NT2/D1 (cell line): Measurements from ENCODE around the gene HOXC12.
A peak's percentile ranks its signal among the peaks of the same experiment; 100 is the strongest.

Source experiments
- DNase-seq: peaks from one replicate; pipeline ENCODE4 v3.0.0-alpha.2; 2011; ENCODE audit warnings: low read depth, low spot score
- H3K27me3 ChIP-seq: 2 replicates; pipeline ENCODE4 v1.6.0; 2011; ENCODE audit warnings: mild to moderate bottlenecking; ENCODE audit not compliant: insufficient read length, insufficient read depth
- H3K36me3 ChIP-seq: 2 replicates; pipeline ENCODE4 v1.6.1; 2011; ENCODE audit warnings: mild to moderate bottlenecking, low read length, mixed read lengths; ENCODE audit not compliant: insufficient read depth, insufficient read length
- H3K4me1 ChIP-seq: 2 replicates; pipeline ENCODE4 v1.5.1; 2011; ENCODE audit not compliant: insufficient read depth, insufficient read length
- H3K4me3 ChIP-seq: 2 replicates; pipeline ENCODE4 v1.5.1; 2011; ENCODE audit warnings: low read depth; ENCODE audit not compliant: insufficient read length
- H3K9ac ChIP-seq: 2 replicates; pipeline ENCODE4 v1.6.0; 2011; ENCODE audit warnings: low read depth; ENCODE audit not compliant: insufficient read length
- H3K9me3 ChIP-seq: 2 replicates; pipeline ENCODE4 v1.5.1; 2011; ENCODE audit warnings: mild to moderate bottlenecking, low read length; ENCODE audit not compliant: insufficient read depth
- SUZ12 ChIP-seq: IDR thresholded peaks from 2 replicates; pipeline ENCODE4 v1.6.1; 2011; ENCODE audit not compliant: insufficient read length, insufficient read depth; ENCODE audit errors: extremely low read depth
- YY1 ChIP-seq: IDR thresholded peaks from 2 replicates; pipeline ENCODE4 v1.6.1; 2011; ENCODE audit not compliant: insufficient read length, insufficient read depth
- ZNF274 ChIP-seq: IDR thresholded peaks from 2 replicates; pipeline ENCODE4 v1.6.1; 2011; ENCODE audit warnings: mild to moderate bottlenecking, low read depth, low read length

The HOXC12 gene

GRCh38 chr12:53937596-53938325 lies 16.9 kb upstream of the HOXC12 start:
- TF ChIP-seq SUZ12 (no peak), ZNF274 (no peak), YY1 (no peak)
- Histone ChIP-seq H3K9ac (no peak overlapping the region), H3K9me3 (no peaks in the 10 kb centered on the region), H3K36me3 (no peaks in the 10 kb centered on the region), H3K27me3 (peaks cover 59% of the 10 kb centered on the region), H3K4me1 (peaks cover 2% of the 10 kb centered on the region), H3K4me3 (peak overlapping the region; percentile 17)
- no peak for DNase-seq

GRCh38 chr12:53938326-53939140 lies 16.2 kb upstream of the HOXC12 start, which contains the start of gene HOXC13:
TSS of gene HOXC13 (plus strand) at chr12:53938831. CDS start at chr12:53938907, 76 bp downstream.
- Histone ChIP-seq H3K36me3 (no peaks in the 10 kb centered on the region), H3K4me1 (peaks cover 2% of the 10 kb centered on the region), H3K9me3 (no peaks in the 10 kb centered on the region), H3K27me3 (peaks cover 59% of the 10 kb centered on the region), H3K4me3 (peak within 1 kb of the TSS; percentile 44), H3K9ac (peak within 1 kb of the TSS; percentile 58)
- peak; percentile 78 for DNase-seq
- TF ChIP-seq ZNF274, result no peak
- no peak for TF ChIP-seq SUZ12
- no peak for TF ChIP-seq YY1

GRCh38 chr12:53939141-53940108 lies 15.3 kb upstream of the HOXC12 start:
- no peaks in the 10 kb centered on the region for H3K9me3 ChIP-seq
- H3K27me3 ChIP-seq, result peaks cover 62% of the 10 kb centered on the region
- H3K4me1 ChIP-seq, result peaks cover 2% of the 10 kb centered on the region
- peak overlapping the region; percentile 58 for H3K9ac ChIP-seq
- H3K36me3 ChIP-seq, result no peaks in the 10 kb centered on the region
- peak overlapping the region; percentile 44 for H3K4me3 ChIP-seq
- peak; percentile 18 for DNase-seq
- TF ChIP-seq SUZ12, result no peak
- no peak for TF ChIP-seq ZNF274
- no peak for TF ChIP-seq YY1

- peaks cover 59% of the 10 kb centered on the region for H3K27me3 ChIP-seq
- H3K4me1 ChIP-seq, result peaks cover 2% of the 10 kb centered on the region
- TF ChIP-seq ZNF274 (no peak), YY1 (no peak), SUZ12 (no peak)
- H3K4me3 ChIP-seq, result peak overlapping the region; percentile 44
- no peak for DNase-seq
- no peak overlapping the region for H3K9ac ChIP-seq
- H3K36me3 ChIP-seq, result peaks cover 4% of the 10 kb centered on the region
- no peaks in the 10 kb centered on the region for H3K9me3 ChIP-seq
These were observed 14.2 kb upstream of the HOXC12 start for GRCh38 chr12:53940443-53941014.

- Histone ChIP-seq H3K9me3 (no peaks in the 10 kb centered on the region), H3K36me3 (peaks cover 5% of the 10 kb centered on the region), H3K4me1 (peaks cover 2% of the 10 kb centered on the region), H3K4me3 (no peak overlapping the region), H3K27me3 (peaks cover 58% of the 10 kb centered on the region), H3K9ac (no peak overlapping the region)
- TF ChIP-seq SUZ12, result no peak
- TF ChIP-seq YY1, result no peak
- TF ChIP-seq ZNF274, result no peak
- no peak for DNase-seq
These were observed 13.5 kb upstream of the HOXC12 start for GRCh38 chr12:53941187-53941586.

GRCh38 chr12:53941750-53942149 lies 13.0 kb upstream of the HOXC12 start:
- peaks cover 5% of the 10 kb centered on the region for H3K36me3 ChIP-seq
- peaks cover 2% of the 10 kb centered on the region for H3K4me1 ChIP-seq
- no peak overlapping the region for H3K9ac ChIP-seq
- no peak for TF ChIP-seq ZNF274
- no peak for DNase-seq
- no peaks in the 10 kb centered on the region for H3K9me3 ChIP-seq
- H3K27me3 ChIP-seq, result peaks cover 58% of the 10 kb centered on the region
- H3K4me3 ChIP-seq, result no peak overlapping the region
